ENCODE data around the gene SYNDIG1.
A peak's percentile ranks its signal among the peaks of the same experiment; 100 is the strongest.

The SYNDIG1 gene

DNA sequence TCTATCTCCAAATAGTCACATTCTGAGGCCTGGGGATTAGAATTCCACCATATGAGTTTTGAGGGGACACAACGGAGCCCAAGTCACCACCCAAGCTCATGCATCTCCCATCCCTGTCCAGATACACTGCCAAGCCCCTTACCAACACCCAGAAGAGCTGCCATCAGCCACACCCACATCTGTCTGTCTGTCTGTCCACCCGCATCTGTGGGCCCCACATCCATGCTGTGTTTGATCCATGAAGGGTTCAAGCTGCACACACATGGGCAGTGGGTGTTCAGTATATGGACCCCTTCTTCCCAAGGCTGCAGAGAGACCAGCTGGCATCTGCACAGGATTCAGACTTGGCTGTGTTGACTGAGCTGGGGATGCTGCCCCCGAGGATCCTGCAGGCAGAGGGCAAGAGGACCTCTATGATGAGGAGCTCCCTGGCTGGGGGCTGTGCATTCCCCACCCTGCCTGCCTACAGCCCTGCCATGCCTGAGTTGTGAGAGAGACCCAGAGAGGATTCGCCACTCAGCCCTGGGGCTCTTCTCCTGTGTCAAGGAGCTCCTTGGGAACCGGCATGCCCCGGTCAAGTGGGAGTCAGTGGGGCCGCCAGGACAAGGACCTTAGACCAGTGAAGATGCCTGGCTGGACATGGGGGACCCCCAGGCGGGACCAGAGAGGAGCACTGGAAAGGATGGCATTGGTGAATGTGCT lies 206.4 kb downstream of the SYNDIG1 start:
- no peak overlapping the region for H3K4me2 ChIP-seq (ENCODE audit: low read length)
- H3K4me3 ChIP-seq (ENCODE audit: low read depth, low read length) = no peak overlapping the region
- no peak overlapping the region for H2BK5ac ChIP-seq (ENCODE audit: low read depth, low read length, poor library complexity)
- H2AFZ ChIP-seq (ENCODE audit: insufficient read depth, low read length, poor library complexity) = no peak overlapping the region
- H3K4me1 ChIP-seq (ENCODE audit: control insufficient read depth in 1 of 2, insufficient read depth in 2 of 2, low read length in 2 of 2) = peaks cover 16% of the 10 kb centered on the region in 2 experiments
- WGBS (ENCODE audit: extremely low coverage, insufficient coverage, insufficient read length) = no CpG with 5 or more reads among the region's 8 CpGs
- no peaks in the 10 kb centered on the region for H3K27me3 ChIP-seq (ENCODE audit: insufficient read depth, low read length)
- H3K14ac ChIP-seq (ENCODE audit: low read length) = no peak overlapping the region
- no peak overlapping the region for H3K27ac ChIP-seq (ENCODE audit: low read depth, low read length)
- H3K23ac ChIP-seq (ENCODE audit: low read length) = no peak overlapping the region
- H4K91ac ChIP-seq (ENCODE audit: low read depth, low read length) = no peak overlapping the region
- no peaks in the 10 kb centered on the region for H3K79me1 ChIP-seq (ENCODE audit: low read length)
- H2BK12ac ChIP-seq (ENCODE audit: low read length) = no peak overlapping the region
- no peak for DNase-seq
- H3K9ac ChIP-seq (ENCODE audit: low read length) = no peak overlapping the region
- no peak overlapping the region for H2BK120ac ChIP-seq (ENCODE audit: insufficient read depth, low read length, poor library complexity)
- H2AK5ac ChIP-seq (ENCODE audit: low read length) = no peak overlapping the region
- H4K12ac ChIP-seq (ENCODE audit: low read depth, low read length) = no peak overlapping the region
- H4K8ac ChIP-seq (ENCODE audit: low read depth, low read length) = no peak overlapping the region
- H3K79me2 ChIP-seq (ENCODE audit: control insufficient read depth, insufficient read depth, low read length, poor library complexity) = no peaks in the 10 kb centered on the region
- H3K36me3 ChIP-seq (ENCODE audit: control insufficient read depth in 1 of 2, insufficient read depth in 2 of 2, low read length in 2 of 2) = no peaks in the 10 kb centered on the region
- H3K18ac ChIP-seq (ENCODE audit: low read length) = no peak overlapping the region
- H3K4ac ChIP-seq (ENCODE audit: low read depth, low read length) = no peak overlapping the region
- H3K9me3 ChIP-seq (ENCODE audit: insufficient read depth, low read depth, low read length) = peaks cover 2% of the 10 kb centered on the region

DNA sequence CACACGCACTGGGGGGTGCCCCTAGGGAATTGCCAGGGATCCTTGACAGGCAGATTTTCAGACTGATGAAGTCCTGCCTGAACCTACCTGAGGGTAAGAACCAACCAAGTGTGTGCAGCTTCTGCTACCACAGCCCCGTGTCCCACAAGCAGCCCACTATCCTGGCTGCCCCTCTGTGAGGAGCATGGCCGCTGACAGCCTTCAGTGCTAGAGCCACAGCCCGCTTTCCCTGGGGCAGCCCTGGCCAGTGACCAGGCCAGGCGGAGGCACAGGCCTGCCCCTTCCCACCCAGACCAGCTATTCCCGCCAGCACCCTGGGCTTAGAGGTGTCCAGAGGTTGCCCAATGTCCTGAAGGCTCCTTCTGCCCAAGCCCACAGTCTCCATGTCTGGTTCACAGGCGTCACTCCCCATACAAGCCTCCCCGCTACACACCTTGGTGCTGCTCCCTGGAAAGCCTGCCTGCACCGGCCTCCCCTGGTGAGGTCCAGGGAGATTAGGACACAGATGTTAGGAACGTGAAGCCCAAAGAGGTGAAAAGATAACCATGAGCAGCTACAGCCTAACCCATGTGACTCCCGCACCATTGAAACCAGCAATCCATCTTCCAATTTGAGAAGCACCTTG lies 207.0 kb downstream of the SYNDIG1 start:
- Histone ChIP-seq H3K18ac (ENCODE audit: low read length) (no peak overlapping the region), H3K9ac (ENCODE audit: low read length) (no peak overlapping the region), H3K79me2 (ENCODE audit: control insufficient read depth, insufficient read depth, low read length, poor library complexity) (no peaks in the 10 kb centered on the region), H3K4me3 (ENCODE audit: low read depth, low read length) (no peak overlapping the region), H2AFZ (ENCODE audit: insufficient read depth, low read length, poor library complexity) (no peak overlapping the region), H3K79me1 (ENCODE audit: low read length) (no peaks in the 10 kb centered on the region), H3K36me3 (ENCODE audit: control insufficient read depth in 1 of 2, insufficient read depth in 2 of 2, low read length in 2 of 2) (no peaks in the 10 kb centered on the region), H3K4me1 (ENCODE audit: control insufficient read depth in 1 of 2, insufficient read depth in 2 of 2, low read length in 2 of 2) (peaks cover 16% of the 10 kb centered on the region in 2 experiments), H3K14ac (ENCODE audit: low read length) (no peak overlapping the region), H4K12ac (ENCODE audit: low read depth, low read length) (no peak overlapping the region), H2BK12ac (ENCODE audit: low read length) (no peak overlapping the region), H3K27me3 (ENCODE audit: insufficient read depth, low read length) (no peaks in the 10 kb centered on the region), H4K8ac (ENCODE audit: low read depth, low read length) (no peak overlapping the region), H3K4ac (ENCODE audit: low read depth, low read length) (no peak overlapping the region), H3K9me3 (ENCODE audit: insufficient read depth, low read depth, low read length) (peaks cover 2% of the 10 kb centered on the region), H2AK5ac (ENCODE audit: low read length) (no peak overlapping the region), H4K91ac (ENCODE audit: low read depth, low read length) (no peak overlapping the region), H2BK5ac (ENCODE audit: low read depth, low read length, poor library complexity) (no peak overlapping the region), H2BK120ac (ENCODE audit: insufficient read depth, low read length, poor library complexity) (no peak overlapping the region), H3K23ac (ENCODE audit: low read length) (no peak overlapping the region), H3K27ac (ENCODE audit: low read depth, low read length) (no peak overlapping the region), H3K4me2 (ENCODE audit: low read length) (no peak overlapping the region)
- DNase-seq = no peak
- no CpG with 5 or more reads among the region's 11 CpGs for WGBS (ENCODE audit: extremely low coverage, insufficient coverage, insufficient read length)

DNA sequence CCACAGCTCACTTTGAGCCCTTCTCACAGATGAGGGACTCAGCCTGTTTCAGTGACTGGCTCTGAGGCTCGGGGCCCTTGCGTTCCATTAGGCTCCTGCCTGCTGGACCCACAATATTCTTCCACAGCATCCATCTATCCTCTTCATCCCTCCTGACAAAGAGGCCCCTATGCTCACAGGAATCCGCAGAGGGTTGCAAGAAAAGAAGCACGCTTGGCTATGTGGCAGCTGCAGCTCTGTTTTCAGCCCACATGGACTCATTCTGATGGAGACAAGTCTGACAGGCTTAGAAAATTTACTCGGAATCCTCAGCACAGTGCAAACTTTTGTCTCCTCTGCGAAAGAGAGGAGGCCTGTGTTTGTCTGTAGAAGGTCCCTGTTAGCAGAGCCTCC lies 207.5 kb downstream of the SYNDIG1 start:
- Histone ChIP-seq H3K27ac (ENCODE audit: low read depth, low read length) (no peak overlapping the region), H2BK5ac (ENCODE audit: low read depth, low read length, poor library complexity) (no peak overlapping the region), H4K12ac (ENCODE audit: low read depth, low read length) (no peak overlapping the region), H3K27me3 (ENCODE audit: insufficient read depth, low read length) (no peaks in the 10 kb centered on the region), H3K23ac (ENCODE audit: low read length) (no peak overlapping the region), H2BK120ac (ENCODE audit: insufficient read depth, low read length, poor library complexity) (no peak overlapping the region), H3K36me3 (ENCODE audit: control insufficient read depth in 1 of 2, insufficient read depth in 2 of 2, low read length in 2 of 2) (no peaks in the 10 kb centered on the region), H3K4me3 (ENCODE audit: low read depth, low read length) (no peak overlapping the region), H3K79me2 (ENCODE audit: control insufficient read depth, insufficient read depth, low read length, poor library complexity) (no peaks in the 10 kb centered on the region), H4K8ac (ENCODE audit: low read depth, low read length) (no peak overlapping the region), H3K9ac (ENCODE audit: low read length) (no peak overlapping the region), H2AK5ac (ENCODE audit: low read length) (no peak overlapping the region), H3K4ac (ENCODE audit: low read depth, low read length) (no peak overlapping the region), H3K4me1 (ENCODE audit: control insufficient read depth in 1 of 2, insufficient read depth in 2 of 2, low read length in 2 of 2) (peaks cover 16% of the 10 kb centered on the region in 2 experiments), H4K91ac (ENCODE audit: low read depth, low read length) (no peak overlapping the region), H2AFZ (ENCODE audit: insufficient read depth, low read length, poor library complexity) (no peak overlapping the region), H2BK12ac (ENCODE audit: low read length) (no peak overlapping the region), H3K79me1 (ENCODE audit: low read length) (no peaks in the 10 kb centered on the region), H3K9me3 (ENCODE audit: insufficient read depth, low read depth, low read length) (peaks cover 2% of the 10 kb centered on the region), H3K18ac (ENCODE audit: low read length) (no peak overlapping the region), H3K4me2 (ENCODE audit: low read length) (no peak overlapping the region), H3K14ac (ENCODE audit: low read length) (no peak overlapping the region)
- peak in 1 of 2 donors; percentile 48 for DNase-seq
- no CpG with 5 or more reads among the region's 6 CpGs for WGBS (ENCODE audit: extremely low coverage, insufficient coverage, insufficient read length)

DNA sequence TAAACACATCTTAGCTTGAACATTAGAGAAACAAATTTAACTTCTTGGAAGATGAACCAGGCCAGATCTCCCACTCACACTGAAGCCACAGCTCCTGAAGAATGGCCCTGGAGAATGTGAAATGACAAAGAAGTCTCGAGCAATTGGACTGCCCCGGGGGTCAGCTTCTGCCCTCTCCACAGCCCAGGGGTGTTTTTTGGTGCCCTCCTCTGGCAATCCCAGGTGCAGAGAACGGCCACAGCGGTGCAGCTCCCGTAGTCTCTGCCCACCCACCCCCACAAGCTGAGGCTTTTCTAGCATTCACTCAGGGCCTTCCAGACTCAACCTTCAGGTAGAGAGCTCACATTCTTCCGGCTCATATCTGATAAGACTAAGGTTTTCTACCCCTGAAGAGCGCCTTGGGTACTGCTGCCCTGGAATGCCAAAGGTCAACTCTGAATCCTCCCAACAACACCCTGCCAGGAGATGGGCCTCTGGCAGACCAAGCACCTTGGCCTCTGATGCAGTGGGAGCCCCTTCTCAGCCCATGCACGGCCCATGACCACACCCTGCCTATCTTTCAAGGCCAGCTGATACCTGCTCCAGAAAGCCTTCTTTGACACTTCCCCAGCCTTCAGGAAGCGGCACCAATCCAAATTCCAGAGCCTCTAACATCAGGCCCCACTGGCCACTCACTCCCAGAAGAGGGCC lies 208.3 kb downstream of the SYNDIG1 start:
- Histone ChIP-seq H3K4ac (ENCODE audit: low read depth, low read length) (no peak overlapping the region), H4K91ac (ENCODE audit: low read depth, low read length) (no peak overlapping the region), H3K27me3 (ENCODE audit: insufficient read depth, low read length) (no peaks in the 10 kb centered on the region), H3K36me3 (ENCODE audit: control insufficient read depth in 1 of 2, insufficient read depth in 2 of 2, low read length in 2 of 2) (no peaks in the 10 kb centered on the region), H2AK5ac (ENCODE audit: low read length) (no peak overlapping the region), H2BK12ac (ENCODE audit: low read length) (no peak overlapping the region), H3K4me1 (ENCODE audit: control insufficient read depth in 1 of 2, insufficient read depth in 2 of 2, low read length in 2 of 2) (peaks cover 11 to 16% of the 10 kb centered on the region in 2 experiments), H3K79me2 (ENCODE audit: control insufficient read depth, insufficient read depth, low read length, poor library complexity) (no peaks in the 10 kb centered on the region), H3K79me1 (ENCODE audit: low read length) (no peaks in the 10 kb centered on the region), H3K27ac (ENCODE audit: low read depth, low read length) (no peak overlapping the region), H2BK5ac (ENCODE audit: low read depth, low read length, poor library complexity) (no peak overlapping the region), H4K12ac (ENCODE audit: low read depth, low read length) (no peak overlapping the region), H3K23ac (ENCODE audit: low read length) (no peak overlapping the region), H3K9ac (ENCODE audit: low read length) (no peak overlapping the region), H3K14ac (ENCODE audit: low read length) (no peak overlapping the region), H2AFZ (ENCODE audit: insufficient read depth, low read length, poor library complexity) (no peak overlapping the region), H3K9me3 (ENCODE audit: insufficient read depth, low read depth, low read length) (peaks cover 2% of the 10 kb centered on the region), H3K4me3 (ENCODE audit: low read depth, low read length) (no peak overlapping the region), H2BK120ac (ENCODE audit: insufficient read depth, low read length, poor library complexity) (no peak overlapping the region), H4K8ac (ENCODE audit: low read depth, low read length) (no peak overlapping the region), H3K4me2 (ENCODE audit: low read length) (no peak overlapping the region), H3K18ac (ENCODE audit: low read length) (no peak overlapping the region)
- no CpG with 5 or more reads among the region's 9 CpGs for WGBS (ENCODE audit: extremely low coverage, insufficient coverage, insufficient read length)
- peak in 1 of 2 donors; percentile 14 for DNase-seq
